COLO829 (cell line): ENCODE data around the gene MEF2C.
"Not testable (repeated sequence)": the region's sequence is repeated elsewhere in the genome, so short reads cannot be mapped to it uniquely, and the experiment has no call there.

Experiments used
- DNase-seq: peaks from one replicate; pipeline ENCODE4 v3.0.0; 2012; ENCODE audit warnings: low spot score

Gene MEF2C

DNA sequence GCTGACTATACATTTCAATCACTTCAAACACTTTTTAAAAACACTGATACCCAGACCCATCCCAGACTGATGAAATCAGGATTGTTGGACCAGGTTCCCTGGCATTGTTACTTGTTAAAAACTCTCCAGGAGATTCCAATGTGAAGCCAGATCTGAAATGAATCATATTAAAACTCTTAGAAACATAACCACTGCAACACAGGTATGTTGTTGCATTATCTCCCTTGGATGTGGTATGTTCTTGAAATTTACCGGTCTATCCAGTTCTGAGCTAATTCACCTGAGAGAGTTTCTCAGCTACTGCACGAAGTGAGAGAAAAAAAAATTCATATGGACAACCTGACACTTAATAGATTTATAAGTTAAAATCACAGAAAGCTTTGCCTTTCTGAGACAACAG, 21.8 kb downstream of the MEF2C start:
- DNase-seq, result no peak

DNA sequence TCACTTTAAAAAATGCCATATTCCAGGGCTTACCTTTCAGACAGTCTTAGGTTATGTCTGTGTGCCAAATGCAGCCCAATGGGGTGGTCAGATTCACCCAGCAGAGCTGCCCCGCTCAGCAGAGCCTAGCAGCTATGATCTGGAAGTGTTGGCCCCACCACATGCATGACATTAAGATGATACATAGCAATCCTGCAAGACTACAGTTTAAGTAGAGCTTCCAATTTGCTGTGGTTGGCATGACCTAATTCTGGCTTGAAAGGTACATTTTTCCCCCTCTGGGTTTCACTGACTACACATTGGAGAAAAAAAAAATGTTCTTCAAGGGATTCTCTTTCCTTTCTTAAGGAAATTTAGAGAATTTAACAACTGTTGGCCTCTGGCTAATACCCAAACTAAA, 22.5 kb downstream of the MEF2C start:
- no peak for DNase-seq

DNA sequence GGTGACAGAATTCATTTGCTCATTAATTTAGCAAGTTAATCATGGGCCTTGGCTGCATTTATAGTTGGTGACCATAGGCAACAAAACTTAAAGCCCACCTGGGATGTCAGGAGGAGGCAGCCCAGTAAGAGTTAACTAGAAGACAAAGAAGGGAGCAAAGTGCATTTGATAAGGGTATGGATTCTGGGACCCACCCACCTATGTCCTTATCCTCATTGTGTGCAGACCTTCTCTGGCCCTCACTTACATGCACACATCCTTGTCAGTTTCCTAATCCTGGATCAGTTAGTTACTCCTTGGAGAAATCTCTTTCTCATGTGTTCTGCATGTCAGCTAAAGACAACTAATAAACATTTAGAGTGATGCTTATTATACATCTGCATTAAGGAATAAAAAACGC, 24.6 kb downstream of the MEF2C start:
- no peak for DNase-seq

DNA sequence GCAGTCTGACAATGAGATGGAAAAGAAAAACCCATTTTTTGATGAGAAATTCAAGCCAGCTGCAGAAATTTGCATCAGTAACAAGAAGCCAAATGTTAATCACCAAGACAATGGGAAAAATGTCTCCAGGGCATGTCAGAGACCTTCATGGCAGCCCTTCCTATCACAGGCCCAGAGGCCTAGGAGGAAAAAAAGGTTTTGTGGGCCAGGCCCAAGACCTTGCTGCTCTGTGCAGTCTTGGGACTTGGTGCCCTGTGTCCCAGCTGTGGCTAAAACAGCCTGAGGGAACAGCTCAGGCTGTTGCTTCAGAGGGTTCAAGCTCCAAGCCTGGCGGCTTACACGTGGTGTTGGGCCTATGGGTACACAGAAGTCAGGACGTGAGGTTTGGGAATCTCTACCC, 26.6 kb downstream of the MEF2C start:
- DNase-seq, result not testable (repeated sequence)

DNA sequence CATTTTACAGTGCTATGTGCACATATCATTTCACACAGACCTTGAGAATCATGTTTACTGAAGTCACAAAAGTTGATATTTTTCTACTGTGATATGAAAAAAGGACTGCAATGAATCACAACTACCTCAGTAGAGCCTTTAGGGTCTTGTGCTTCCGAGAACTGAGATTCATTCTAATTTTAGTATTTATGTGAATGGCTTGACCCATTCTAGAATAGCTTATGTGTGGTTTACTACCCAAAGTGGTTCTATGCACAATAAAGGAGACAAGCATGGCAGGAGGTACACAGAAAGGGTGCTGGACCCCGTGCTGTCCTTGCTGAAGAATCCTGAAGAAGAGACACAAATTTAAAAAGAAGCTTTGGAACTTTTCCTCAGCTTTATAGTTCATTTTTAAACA, 28.2 kb downstream of the MEF2C start:
- DNase-seq, result no peak

DNA sequence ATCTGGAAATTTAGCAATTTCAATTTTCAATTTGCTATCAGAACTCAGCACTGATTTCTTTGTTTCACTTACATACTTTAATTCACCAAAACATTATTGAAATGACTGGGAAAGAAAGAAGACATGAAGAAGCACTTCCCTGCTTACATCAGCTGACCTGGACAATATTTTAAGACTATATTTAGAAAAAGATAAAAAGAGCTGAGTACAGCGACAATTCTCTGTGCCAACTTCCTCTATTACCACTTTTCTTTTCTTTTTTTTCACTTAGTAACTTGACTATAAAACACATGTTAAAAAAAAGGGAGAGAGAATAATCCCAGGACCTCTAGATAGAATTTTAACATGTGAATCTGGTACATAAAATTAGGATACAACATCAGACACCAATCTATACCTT, 35.6 kb downstream of the MEF2C start:
- no peak for DNase-seq

DNA sequence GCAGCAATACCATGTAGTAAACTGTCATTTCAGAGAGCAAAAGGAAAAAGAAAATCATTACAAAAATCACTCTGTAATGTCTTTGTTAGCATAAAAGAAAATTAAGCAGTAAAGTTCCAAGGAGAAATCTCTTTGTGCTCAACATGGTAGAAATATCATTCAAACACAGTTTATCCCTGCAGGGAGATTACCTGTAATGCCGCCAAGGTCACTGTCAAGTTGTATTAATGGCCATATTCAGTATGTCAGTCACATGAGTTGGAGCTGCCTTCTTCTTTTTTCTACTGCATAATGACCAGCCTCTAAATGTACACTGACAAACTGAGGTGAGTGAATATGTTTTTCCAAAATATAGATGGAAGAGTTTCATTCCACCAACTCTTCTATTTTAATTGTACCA, 36.5 kb downstream of the MEF2C start:
- DNase-seq, result no peak

DNA sequence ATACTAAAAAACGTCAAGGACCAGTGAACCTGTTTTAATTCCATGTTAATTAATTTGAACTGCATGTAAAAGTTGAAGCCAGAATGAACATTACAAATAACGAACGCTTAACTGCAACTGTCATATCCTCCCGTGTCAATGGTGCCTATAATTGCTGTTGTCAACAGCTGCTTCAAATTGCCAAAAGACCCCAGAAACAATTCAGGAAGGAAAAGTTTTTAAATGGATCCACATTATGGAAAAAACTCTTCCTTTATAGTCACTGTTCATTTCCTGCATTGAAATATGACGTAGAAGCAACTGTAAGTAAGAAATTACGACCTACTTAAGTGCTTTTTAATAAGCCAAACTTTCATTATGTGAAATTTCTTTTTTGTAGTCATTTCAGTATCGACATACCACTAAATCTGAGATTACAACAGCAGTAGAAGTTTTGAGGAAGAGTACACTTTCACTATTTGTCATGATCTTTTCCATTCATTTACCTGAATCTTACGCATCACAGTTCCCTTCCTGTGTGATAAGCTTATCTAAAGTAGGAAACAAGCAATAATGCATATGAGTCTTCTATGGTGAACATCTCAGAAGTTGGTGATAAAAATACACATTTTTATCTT, 37.8 kb downstream of the MEF2C start:
- DNase-seq, result no peak

DNA sequence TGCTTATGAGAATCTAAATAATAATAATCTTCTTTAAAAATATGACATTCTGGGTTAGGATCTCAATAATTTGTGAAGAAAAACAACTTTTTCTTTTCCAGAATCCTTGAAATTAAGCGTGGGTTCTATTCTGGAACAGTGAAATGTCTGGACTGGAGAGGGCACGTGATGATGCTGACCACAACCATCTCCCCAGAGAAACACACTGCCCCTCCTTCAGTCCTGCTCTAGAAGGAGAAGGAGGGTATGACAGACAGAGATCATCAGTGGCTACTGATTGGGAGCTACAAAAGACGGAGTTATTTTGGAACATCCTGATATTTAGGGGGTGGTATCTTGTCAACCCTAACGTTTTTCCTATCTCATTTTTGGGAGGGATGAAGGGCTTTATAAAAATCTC, 40.2 kb downstream of the MEF2C start:
- DNase-seq, result no peak

DNA sequence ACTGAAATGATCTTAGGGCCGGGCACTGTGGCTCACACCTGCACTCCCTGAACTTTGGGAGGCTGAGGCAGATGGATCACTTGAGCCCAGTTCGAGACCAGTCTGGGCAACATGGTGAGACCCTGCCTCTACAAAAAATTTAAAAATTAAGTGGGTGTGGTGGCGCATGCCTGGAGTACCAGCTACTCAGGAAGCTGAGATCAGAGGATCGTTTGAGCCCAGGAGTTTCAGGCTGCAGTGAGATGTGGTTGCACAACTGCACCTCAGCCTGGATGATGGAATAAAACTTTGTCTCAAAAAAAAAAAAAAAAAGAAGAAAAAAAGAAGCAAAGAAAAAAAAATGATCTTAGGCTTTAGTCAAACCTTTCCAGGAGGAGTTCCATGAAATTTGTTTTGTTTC, 41.8 kb downstream of the MEF2C start:
- DNase-seq, result no peak

DNA sequence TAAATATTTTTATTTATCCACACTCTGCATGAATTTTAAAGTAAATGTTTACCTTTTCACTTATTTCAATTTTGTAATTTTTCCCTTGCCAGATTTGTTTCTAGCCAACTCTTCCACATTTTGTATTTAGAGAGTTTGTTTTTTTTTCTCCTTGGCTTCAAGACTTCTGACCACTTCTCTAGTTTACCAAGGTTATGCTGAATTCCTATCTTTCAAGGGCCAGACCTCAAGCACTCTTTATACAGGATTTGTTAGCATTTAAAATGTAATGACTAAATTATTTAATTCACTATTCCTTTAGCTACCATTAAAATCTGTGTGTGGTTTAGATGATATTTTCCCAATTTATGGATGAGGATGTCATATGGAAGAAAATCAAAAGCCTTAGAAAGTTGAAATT, 42.5 kb downstream of the MEF2C start:
- DNase-seq, result no peak

DNA sequence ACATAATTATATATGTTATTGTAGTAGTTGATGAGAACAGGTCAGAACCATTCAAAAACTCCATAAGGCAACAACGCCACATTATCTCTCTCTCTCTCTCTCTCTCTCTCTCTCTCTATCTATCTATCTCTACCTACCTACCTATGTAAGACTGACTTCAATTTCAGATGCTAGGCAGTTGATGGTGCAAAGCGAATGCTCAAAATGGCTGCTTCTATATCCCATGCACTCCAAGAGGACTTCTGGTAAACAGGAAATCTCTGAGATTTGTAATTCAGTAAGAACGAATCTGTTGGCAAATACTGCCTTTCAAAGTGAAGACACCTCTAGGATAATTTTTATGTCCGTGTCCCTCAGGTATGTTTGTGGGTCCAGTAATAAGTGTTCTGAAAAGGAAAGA, 43.7 kb downstream of the MEF2C start:
- no peak for DNase-seq

DNA sequence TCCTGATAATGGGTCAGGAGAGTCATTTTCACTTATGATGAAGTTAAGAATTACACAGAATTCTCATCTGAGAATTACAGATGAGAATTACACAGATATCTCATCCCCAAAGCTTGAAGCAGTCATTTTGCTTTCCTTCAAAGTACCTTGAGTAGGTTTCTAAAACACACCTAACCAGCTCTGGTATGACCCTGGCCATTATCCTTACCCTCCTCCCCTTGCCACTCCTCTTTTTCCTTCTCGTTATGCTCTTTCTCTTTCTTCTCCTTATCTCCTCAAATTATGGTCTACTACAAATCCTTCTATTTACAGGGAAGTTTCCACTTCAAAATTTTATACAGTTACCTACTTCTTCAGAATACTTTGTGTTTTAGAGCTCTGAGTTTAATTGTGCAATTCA, 44.5 kb downstream of the MEF2C start:
- DNase-seq, result no peak

DNA sequence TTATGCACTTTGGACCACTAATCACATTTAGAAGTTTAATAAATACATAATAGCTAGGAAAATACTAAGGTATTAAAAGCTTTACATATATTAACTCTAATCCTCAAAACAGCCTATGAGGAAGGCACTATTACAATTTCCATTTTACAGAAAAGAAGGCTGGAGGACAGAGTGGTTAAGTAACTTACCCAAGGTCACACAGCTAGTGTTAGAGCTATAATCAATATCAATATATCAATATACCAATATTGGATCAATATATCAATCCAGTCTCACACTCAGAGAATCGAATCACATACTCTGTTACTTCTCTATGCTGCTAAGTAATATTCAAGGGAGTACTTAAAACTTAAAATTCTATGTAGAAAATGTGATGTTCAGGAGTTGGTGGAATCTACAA, 45.2 kb downstream of the MEF2C start:
- DNase-seq, result no peak

DNA sequence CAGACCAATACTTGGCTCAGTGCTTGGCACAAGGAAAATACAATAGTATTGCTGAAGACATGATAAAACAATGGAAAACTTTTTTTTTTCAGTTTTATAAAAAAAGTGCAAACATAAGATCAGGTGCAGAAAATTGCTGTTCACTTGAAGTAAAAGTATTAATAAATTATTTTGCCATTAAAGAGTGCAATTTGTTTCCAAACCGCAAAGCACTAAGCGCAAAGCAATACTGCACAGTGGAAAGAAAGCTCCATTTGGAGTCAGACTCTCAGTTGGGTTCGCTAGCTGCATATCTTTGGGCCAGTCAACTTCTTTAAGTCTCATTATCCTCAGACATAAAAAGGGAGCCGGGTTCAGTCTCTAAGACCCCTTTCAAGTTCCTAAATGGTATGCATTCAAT, 45.8 kb downstream of the MEF2C start:
- no peak for DNase-seq

DNA sequence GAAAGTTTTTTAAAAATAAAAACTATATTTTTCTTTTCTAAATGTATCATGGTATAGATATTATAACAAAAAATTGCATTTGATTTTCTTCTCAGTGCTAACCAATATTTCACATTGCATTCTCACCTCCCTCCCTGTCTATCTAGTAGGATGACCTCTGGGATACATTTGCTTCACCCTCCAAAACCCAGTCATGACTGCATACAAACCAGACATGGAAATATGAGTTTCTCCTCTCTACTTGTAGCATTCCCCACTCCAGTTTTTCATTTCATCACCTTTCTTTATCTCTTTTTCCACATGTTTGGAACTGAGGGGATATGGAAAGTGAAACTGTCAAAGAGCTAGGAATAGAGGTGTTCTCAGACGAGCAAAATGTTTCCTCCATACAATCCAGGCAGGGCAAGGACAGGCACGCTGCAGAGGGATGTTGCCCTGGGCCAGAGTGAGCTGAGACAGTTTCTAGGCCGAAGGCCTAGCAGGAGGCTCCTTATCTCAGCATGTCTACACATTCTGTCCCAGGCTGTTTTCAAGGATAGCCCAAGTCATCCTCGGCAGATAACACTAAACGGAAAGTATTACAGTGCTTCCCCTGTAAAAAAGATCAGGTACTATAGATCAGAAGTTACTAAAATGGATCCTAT, 46.7 kb downstream of the MEF2C start:
- DNase-seq, result no peak

DNA sequence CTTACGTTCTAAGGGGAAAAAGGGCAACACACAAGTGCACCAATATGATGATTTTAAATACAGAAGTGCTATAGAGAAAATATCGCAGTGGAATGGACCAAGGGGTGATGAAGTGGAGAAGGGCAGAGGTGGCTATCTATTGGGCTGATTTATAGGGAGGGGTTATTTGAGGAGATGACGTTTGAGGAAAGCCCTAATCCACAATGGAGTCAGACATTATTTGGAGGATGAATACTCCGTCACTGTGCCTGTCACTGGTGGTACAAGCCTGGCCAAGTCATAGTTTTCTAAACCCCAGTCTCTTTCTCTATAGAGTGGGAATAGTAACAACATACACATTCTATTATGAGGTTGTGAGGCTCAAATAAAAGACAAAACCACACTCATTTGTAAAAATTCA, 48.5 kb downstream of the MEF2C start:
- DNase-seq, result no peak

DNA sequence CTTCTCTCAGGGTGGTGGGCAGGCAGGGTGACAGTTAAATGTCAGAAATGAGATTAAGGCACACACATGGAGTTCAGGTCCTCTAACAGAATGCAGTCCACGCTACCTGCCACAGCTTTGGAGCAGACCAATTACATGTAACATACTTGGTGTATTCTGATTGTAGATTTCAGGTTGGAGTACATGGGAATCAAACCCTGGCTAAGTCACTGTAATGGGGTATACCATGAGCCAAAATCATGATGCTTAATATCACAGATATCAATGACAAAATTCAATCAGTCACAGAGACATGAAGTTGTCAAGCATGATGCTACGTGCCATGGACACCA, 48.9 kb downstream of the MEF2C start:
- DNase-seq, result no peak

DNA sequence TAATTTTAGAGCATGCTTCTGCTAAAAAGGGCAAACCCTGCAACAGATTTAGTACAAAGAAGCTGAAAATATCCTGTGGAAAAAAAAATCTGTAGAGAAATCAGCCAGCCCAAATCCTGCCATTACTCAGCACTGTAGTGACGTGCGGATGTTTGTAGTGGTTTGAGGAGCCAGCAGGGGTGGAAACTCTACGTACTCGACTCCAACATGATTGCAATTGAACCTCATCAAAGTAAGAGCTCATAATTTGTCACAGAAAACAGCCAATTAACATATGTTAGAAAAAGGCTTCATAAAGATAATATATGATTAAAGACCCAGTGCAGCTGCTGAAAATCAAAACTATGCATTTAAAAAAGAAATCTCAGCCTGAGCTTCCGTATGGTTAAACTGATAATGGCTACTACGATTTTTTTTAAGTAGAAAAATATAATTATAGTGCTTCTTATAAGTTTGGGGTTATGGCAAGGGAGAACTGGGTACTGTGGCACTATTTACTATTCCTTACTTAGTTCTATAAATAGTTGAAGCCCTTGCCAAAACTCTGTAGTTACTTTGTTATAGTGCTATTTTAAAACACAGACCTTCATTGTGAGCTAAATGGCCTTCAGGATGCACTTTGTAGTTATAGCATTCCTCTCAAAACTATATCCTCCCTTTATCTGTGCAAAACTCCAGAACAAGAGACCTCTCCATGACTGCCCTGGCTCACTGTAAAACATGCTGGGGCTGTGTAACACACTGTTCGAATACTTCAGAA, 49.4 kb downstream of the MEF2C start:
- DNase-seq, result peak; percentile 85

DNA sequence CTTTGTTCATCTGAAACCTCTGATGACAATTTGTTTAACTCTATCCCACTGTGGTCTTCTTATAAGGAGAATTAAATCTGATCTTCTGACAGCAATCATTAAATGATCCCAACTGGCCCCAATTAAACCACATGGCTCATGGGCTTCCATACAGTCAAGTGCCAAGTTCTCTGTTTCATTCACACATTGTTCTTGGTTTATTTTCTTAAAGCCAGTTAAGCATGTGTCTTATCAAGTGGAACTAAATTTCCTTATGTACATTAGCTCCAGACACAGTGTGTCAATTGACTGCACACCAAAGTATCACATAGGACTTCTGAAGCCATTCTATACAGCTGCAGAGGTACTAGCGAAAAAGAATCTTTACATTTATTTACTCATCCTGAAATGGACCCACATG, 51.2 kb downstream of the MEF2C start:
- DNase-seq, result no peak

DNA sequence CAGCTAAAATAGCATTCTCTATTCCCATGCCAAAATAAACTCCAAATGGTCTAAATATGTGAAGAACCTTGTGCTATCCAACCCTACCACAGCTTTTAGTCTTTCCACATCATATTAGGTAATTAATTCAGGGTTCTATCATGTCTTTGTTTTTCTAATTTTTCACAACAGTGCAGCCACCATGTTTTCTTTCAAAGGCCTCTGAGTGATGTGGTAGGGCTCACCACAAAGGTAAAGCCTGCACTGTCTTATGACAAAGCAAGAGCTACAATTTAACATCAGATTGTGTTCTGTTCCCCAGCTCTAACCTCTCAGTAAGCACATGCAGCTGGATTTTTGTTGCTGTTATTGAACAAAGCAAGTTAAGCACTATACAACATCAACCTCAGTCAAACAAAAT, 52.4 kb downstream of the MEF2C start:
- no peak for DNase-seq

DNA sequence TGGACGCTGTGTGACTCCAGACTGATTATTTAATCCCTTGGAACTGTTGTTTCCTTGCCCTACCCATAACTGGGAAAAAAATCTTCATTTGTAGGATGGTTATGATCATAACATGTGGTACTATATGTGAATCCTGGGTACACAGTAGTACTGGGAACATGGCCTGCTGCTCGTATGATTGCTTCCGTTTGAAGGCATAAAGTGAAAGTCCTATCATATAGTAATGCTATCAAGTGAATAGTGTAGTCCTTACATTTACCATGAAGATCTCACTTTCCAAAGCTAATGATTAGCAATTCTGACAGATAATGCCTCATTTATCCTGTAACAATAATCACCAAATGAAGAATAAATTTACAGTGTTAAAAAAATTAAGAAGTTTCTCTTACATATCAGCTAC, 53.2 kb downstream of the MEF2C start:
- no peak for DNase-seq

DNA sequence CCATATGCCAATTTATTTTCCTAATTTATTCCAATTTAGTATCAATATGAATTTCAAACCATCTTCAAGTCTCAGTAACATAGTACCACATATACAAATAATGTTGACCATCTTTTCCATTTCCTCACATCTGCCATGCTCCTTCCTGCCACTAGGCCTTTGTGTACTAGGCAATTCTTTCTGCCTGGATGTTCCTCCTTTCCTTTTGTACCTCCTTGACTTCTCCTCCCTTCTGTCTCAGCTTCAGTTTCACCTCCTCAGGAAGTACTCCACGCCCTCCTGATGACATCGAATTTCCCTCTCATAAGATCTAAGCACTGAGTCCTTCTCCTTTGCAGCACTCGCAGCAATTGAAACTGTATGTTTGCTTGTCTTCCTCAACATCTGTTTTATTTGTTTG, 53.9 kb downstream of the MEF2C start:
- DNase-seq, result no peak

DNA sequence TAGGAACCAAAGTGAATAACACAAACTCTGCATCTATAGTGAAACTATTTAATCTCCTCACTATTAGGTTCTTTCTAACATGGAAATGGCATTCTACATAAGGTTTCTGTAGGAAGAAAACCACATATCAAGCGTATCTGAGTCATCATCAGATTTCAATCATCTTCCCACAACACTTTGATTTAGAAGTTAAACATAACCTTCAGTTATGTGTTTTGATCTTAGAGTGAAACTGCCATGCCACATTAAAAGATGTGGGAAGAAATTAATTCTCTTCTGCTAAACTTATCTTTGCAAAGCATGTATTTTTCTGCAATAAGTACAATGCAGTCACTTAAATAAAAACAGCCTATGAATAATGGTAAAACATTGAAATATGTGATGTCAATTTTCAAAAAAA, 55.0 kb downstream of the MEF2C start:
- DNase-seq, result no peak
